Adrenal gland (tissue), 12 donors: ENCODE results near the gene FPGS. TPM values are rescaled to one million over a fixed set of nuclear protein-coding genes. Genes with fewer than 3 reads are reported as not detected.

Experiments
- DNase-seq, 7 donors: peaks; one replicate each; pipeline ENCODE4 v3.0.0-alpha.2; 2019 to 2020
- H3K27ac ChIP-seq, 5 donors: fragments of 200-600 bp; sonication (generic) in 4 of 5; 1 replicate in 3 of 5; 2 replicates in 2 of 5; pipeline versions ENCODE4 v1.5.1 to v1.8.0; 2016 to 2020; ENCODE audit warnings: mild to moderate bottlenecking in 1 of 5
- H3K27me3 ChIP-seq: fragments of 200-600 bp; 2 replicates; pipeline ENCODE4 v1.8.0; 2021
- H3K36me3 ChIP-seq, 2 donors: fragments of 200-600 bp; replicated peaks in 1 of 2; 1 replicate in 1 of 2; 2 replicates in 1 of 2; pipeline versions ENCODE4 v1.5.1 to v1.8.0; 2018 to 2022
- H3K4me1 ChIP-seq, 2 donors: fragments of 200-600 bp; replicated peaks in 1 of 2; 1 replicate in 1 of 2; 2 replicates in 1 of 2; pipeline versions ENCODE4 v1.5.1 to v1.8.0; 2018 to 2021
- H3K4me3 ChIP-seq, 4 donors: fragments of 200-600 bp; sonication (generic) in 3 of 4; one replicate each; pipeline ENCODE4 v1.5.1; 2016 to 2018
- H3K9me3 ChIP-seq, 3 donors: fragments of 200-600 bp; sonication (generic) in 1 of 3; replicated peaks in 1 of 3; 1 replicate in 2 of 3; 2 replicates in 1 of 3; pipeline versions ENCODE4 v1.5.1 to v1.8.0; 2016 to 2021
- POLR2A ChIP-seq, 2 donors: fragments of 450-650 bp; IDR thresholded peaks; one replicate each; pipeline ENCODE4 v1.6.1; 2017; ENCODE audit warnings: antibody characterized with exemption in 2 of 2, mild to moderate bottlenecking in 2 of 2, moderate library complexity in 1 of 2
- WGBS, 4 donors: extraction: QIAGEN DNeasy Blood & Tissue Kit in 2 of 4; methylation state at CpG; one replicate each; pipeline versions ENCODE4 v1.1.5 to v1.1.7; 2013 to 2017; 5-methylcytosine and 5-hydroxymethylcytosine counted together
- intact Hi-C, 2 donors: fragments of 100-400 bp; cut with DNase I; formaldehyde crosslinking; loops; one replicate each; pipeline versions ENCODE4 v1.14.1 to v1.15.0; 2022 to 2023
- polyA plus RNA-seq, 3 donors: library from polyadenylated mRNA; stranded (reverse); fragments of 200-250 nt in 2 of 3; fragments of 350-450 nt in 1 of 3; fragmentation: Illumina TruSeq in 1 of 3; extraction: RNeasy Lipid Tissue Mini Kit (QIAGEN cat#74804) in 1 of 3; gene quantifications; one replicate each; pipeline ENCODE4 v1.2.3, GENCODE V29; 2013 to 2014
- total RNA-seq, 9 donors: library from RNA; depleted of rRNA in 4 of 9; stranded (reverse); fragments of >200 nt in 4 of 9; fragments of 120-200 nt in 1 of 9; fragmentation: NEBNext Ultra II Directional in 1 of 9; extraction: Animal tissue kit (Norgen Biotek cat#: 25700) in 1 of 9; gene quantifications; one replicate each; pipeline versions ENCODE4 v1.1.0 to v1.2.4, GENCODE V29; 2013 to 2023
- TF ChIP-seq, protein P1 (sequence below), 6 experiments: fragments of 450-650 bp in 4 of 6; fragments of 200-600 bp in 2 of 6; sonication (generic) in 1 of 6; IDR thresholded peaks; 1 replicate in 5 of 6; 2 replicates in 1 of 6; pipeline versions ENCODE4 v1.5.1 to v1.8.0; 2016 to 2021; ENCODE audit warnings: antibody characterized with exemption in 6 of 6, mild to moderate bottlenecking in 2 of 6, moderate library complexity in 1 of 6
- donor health status: healthy with polysubstance abuse.
- donor health status: Bipolar disorder and iron deficiency.
- donor health status: DM: yes; HTN: yes; CAD: no.
- donor health status: DM: no; HTN: no; CAD: no.
- donor health status: DM: no; HTN: no; CAD: no.
- donor health status: DM: yes; HTN: yes; CAD: no.

The FPGS gene
- total and polyA plus RNA-seq, 12 donors, result 31.1 to 359 (median 120) TPM

DNA sequence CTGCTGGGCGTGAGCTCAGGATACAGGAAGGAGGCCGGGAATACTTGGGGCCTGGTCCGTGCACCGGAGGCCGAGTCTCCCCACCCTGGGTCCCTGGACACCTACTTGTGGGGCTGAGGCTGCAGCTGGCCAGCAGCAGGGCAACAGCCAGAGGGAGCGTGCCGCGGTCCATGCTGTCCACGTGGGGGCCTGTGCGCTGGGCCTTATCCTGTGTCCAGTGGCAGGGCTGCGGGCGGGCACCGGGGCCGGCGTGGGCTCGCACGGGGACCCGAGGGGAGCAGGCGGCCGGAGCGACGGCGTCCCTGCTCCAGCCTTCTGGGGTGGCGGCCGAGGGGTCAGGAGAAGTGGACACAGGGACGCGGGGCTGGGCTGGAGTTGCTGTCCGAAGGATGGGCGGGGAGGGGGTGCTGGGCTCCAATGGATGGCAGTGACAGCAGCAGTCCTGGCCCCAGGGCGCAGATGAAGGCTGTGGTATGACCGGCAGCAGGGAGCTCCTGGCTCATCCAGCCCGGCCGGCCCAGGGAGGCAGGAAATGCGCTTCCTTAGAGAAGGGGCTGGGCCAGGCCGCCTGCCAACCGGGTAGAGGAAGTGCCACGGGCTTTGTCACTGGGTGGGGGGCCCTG, 51.6 kb downstream of the FPGS start, which contains the start of gene ENG:
ENG (minus strand) TSS at position 475 of the 623 bp plus-strand sequence; CDS start at position 172, 303 bp downstream.
- 38 to 63% (median 43%) methylated on average over 7 to 37 of the region's 37 CpGs for WGBS, 4 donors
- Histone ChIP-seq H3K27me3 (no peaks in the 10 kb centered on the region), H3K4me3 (peak within 1 kb of the TSS in 3 of 4 donors; percentile 15 to 73 (median 68)), H3K36me3 (no peaks in the 10 kb centered on the region), H3K27ac (peak within 1 kb of the TSS; percentile 39 to 96 (median 79)), H3K4me1 (peaks cover 0 to 25% of the 10 kb centered on the region in 2 donors), H3K9me3 (no peaks in the 10 kb centered on the region)
- peak; percentile 61 to 82 (median 69) for DNase-seq
- TF ChIP-seq POLR2A (IDR thresholded peaks at IDR 0.05), result peak; percentile 27 to 58
- TF ChIP-seq, protein P1, sequence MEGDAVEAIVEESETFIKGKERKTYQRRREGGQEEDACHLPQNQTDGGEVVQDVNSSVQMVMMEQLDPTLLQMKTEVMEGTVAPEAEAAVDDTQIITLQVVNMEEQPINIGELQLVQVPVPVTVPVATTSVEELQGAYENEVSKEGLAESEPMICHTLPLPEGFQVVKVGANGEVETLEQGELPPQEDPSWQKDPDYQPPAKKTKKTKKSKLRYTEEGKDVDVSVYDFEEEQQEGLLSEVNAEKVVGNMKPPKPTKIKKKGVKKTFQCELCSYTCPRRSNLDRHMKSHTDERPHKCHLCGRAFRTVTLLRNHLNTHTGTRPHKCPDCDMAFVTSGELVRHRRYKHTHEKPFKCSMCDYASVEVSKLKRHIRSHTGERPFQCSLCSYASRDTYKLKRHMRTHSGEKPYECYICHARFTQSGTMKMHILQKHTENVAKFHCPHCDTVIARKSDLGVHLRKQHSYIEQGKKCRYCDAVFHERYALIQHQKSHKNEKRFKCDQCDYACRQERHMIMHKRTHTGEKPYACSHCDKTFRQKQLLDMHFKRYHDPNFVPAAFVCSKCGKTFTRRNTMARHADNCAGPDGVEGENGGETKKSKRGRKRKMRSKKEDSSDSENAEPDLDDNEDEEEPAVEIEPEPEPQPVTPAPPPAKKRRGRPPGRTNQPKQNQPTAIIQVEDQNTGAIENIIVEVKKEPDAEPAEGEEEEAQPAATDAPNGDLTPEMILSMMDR (IDR thresholded peaks at IDR 0.05), result no peak
- intact Hi-C loops, result no loop called here

DNA sequence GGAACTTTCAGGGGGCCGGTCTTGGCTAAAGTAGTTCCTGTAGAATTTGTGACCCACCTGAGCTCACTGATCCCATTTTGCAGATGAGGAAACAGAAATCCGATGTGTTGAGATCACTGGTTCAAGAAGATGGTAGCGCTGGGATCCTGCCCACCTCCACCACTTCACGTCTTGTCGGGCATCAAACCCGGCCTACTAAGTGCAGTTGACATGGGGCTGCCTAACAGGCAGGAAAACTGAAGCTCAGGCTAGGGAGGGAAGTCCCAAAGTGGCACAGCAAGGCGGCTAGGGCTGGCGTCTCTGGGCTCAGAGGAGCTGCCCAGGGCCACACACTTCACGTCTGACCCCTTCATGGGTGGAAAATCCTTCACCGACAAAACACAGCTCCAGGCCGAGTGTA, 52.3 kb downstream of the FPGS start:
- H3K4me1 ChIP-seq, result peaks cover 0 to 26% of the 10 kb centered on the region in 2 donors
- H3K27me3 ChIP-seq, result no peaks in the 10 kb centered on the region
- no peak for DNase-seq
- H3K36me3 ChIP-seq, result no peaks in the 10 kb centered on the region
- intact Hi-C loops, result no loop called here
- WGBS, 4 donors, result 65 to 69% (median 68%) methylated on average over 9 to 11 of the region's 11 CpGs
- TF ChIP-seq POLR2A (IDR thresholded peaks at IDR 0.05), result no peak
- TF ChIP-seq, protein P1 (IDR thresholded peaks at IDR 0.05), result no peak
- peak overlapping the region in 1 of 4 donors; percentile 73 for H3K4me3 ChIP-seq
- H3K27ac ChIP-seq, result peak overlapping the region in 4 of 5 donors; percentile 72 to 96 (median 80)
- no peaks in the 10 kb centered on the region for H3K9me3 ChIP-seq

DNA sequence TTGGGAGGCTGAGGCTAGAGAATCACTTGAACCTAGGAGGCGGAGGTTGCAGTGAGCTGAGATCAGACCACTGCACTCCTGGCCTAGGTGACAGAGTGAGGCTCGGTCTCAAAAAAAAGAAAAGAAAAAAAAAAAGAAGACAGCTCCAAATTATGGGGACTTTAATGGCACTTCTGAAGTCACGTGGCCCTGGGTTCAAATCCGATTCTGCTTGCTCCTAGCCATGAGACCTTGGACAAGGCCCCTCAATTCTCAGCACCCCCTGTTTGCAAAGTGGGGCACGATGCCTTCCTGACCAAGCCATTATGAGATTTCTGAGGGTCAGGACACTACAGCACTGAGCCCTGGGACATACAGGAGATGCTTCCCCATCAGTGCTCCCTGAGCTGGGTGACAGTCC, 52.8 kb downstream of the FPGS start:
- WGBS, 4 donors, result 87 to 89% (median 89%) methylated on average over 5 of the region's 5 CpGs
- TF ChIP-seq POLR2A (IDR thresholded peaks at IDR 0.05), result no peak
- TF ChIP-seq, protein P1 (IDR thresholded peaks at IDR 0.05), result no peak
- Histone ChIP-seq H3K36me3 (no peaks in the 10 kb centered on the region), H3K27me3 (no peaks in the 10 kb centered on the region), H3K4me3 (no peak overlapping the region), H3K9me3 (no peaks in the 10 kb centered on the region), H3K4me1 (peaks cover 0 to 26% of the 10 kb centered on the region in 2 donors), H3K27ac (peak overlapping the region in 4 of 5 donors; percentile 72 to 96 (median 80))
- intact Hi-C loops, result no loop called here
- DNase-seq, result no peak

DNA sequence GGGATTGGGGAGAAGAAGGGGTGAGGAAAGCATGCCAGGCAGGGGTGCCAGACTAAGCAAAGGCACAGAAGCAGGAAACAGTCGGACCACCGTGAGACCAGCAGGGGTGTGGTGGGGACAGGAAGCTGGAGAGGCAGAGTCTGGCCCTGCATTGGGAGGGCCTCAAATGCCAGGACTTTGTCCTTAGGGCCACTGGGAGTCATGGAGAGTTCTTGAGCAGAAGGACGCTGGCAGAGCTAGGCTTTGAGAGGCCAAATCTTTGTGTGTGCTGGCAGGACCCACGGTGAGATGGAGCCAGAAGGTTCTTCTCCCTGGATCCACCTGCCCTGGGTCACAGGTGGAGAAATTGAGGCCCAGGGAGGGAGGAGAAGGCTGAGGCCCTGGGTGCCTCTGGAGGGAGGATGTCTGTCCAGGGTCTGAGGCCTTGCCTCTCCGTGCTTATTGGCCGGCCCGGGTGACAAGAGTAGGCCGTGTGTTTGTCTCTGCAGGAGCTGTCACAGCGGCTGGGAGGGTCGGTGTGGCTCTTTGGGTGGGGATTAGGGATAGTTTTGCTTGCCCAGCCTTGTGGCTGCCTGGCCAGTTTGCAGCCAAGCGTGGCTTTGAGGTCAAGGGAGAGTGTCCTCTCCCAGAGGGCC, 53.5 kb downstream of the FPGS start:
- Histone ChIP-seq H3K4me1 (peaks cover 0 to 27% of the 10 kb centered on the region in 2 donors), H3K27ac (peak overlapping the region in 3 of 5 donors; percentile 25 to 84 (median 26)), H3K36me3 (no peaks in the 10 kb centered on the region), H3K27me3 (no peaks in the 10 kb centered on the region), H3K4me3 (no peak overlapping the region), H3K9me3 (no peaks in the 10 kb centered on the region)
- WGBS, 4 donors, result 66 to 74% (median 68%) methylated on average over 10 to 11 of the region's 11 CpGs
- DNase-seq, result no peak
- intact Hi-C loops, result no loop called here
- TF ChIP-seq, protein P1 (IDR thresholded peaks at IDR 0.05), result no peak
- TF ChIP-seq POLR2A (IDR thresholded peaks at IDR 0.05), result no peak
